ENCODE results near the gene CDHR4.
"Not testable (repeated sequence)": the region's sequence is repeated elsewhere in the genome, so short reads cannot be mapped to it uniquely, and the experiment has no call there.

Gene CDHR4

GRCh38 chr3:49803465-49804140, 3.9 kb upstream of the CDHR4 start:
- peak; percentile 63 for DNase-seq (ENCODE audit: low spot score)

- DNase-seq (ENCODE audit: low spot score), result peak; percentile 81
Observed at GRCh38 chr3:49802719-49803464, 3.2 kb upstream of the CDHR4 start, which contains the start of gene INKA1. Gene INKA1 (plus strand): TSS chr3:49803261. CDS start chr3:49803393, 132 bp downstream.

GRCh38 chr3:49801160-49801559, 1.5 kb upstream of the CDHR4 start:
- no peak for DNase-seq (ENCODE audit: low spot score)

DNA sequence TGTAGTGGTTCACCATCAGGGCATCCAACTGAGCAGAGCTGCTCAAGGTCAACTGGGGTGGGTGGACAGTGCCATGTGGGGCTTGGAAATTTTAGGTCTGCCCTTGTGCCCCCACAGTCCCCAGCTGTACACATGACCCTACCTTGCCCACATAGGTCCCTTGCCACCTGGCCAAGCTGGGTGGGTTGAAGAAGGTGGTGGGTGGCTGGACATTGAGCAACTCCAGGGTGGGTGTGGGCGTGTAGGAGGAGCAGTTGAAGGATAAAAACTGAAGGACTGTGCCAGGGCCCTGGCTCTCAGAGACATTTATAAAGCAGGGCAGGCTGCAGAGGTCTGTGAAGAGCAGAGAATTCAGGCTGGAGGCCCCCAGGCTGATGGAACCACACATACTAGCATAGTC, 568 bp downstream of the CDHR4 start:
- no peak for DNase-seq (ENCODE audit: low spot score)

GRCh38 chr3:49794926-49795905, 4.5 kb downstream of the CDHR4 start:
- DNase-seq (ENCODE audit: low spot score), result no peak

- DNase-seq (ENCODE audit: low spot score), result no peak
Observed at GRCh38 chr3:49794431-49794830, 5.2 kb downstream of the CDHR4 start.

DNA sequence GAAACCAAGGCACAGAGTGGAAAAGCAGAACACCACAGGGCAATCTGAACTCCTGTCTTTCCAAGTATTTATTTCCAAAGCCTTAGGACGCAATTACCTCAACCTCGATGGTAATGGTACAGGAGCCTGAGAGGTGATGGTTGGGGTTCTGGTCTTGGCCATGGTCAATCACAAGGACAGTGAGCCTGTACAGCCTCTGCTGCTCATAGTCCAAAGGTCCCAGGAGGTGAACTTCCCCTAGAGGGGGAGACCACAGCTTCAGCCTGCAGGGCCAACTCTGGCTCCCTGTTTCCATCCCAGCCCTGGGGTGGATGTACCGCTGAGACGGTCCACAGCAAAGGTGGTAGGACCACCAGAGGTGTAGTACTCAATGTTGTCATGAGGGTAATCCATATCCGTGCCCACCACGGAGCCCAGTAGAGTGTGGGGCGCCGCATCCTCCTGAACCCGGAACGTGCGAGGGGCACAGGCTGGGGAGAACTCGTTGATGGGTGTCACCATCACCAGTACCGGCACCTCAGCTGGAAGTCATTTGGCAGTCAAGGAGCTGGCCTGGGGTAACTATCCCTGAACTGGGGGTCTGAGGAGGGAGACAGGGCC, 6.1 kb downstream of the CDHR4 start:
- DNase-seq (ENCODE audit: low spot score), result no peak

- no peak for DNase-seq (ENCODE audit: low spot score)
Observed at GRCh38 chr3:49792371-49793150, 7.1 kb downstream of the CDHR4 start.

DNA sequence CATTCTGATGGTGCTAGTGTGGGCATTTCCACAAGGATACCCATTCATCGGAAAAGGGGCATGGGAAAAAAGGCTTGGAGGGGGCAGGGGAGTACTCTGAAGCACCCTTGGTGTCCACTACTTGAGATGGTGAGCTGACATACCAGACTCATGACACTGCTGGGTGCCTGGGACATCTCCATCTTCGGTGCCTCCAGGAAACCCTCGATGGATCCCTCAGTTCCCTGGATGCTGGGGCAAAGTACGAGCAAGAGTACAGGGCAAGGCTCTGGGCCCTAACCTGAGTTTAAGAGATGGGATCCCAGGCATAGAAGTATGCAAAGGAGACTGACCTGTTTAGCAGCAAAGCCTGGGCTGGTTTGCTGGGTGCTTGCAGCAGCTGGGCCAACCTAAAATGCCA, 8.1 kb downstream of the CDHR4 start:
- DNase-seq (ENCODE audit: low spot score), result no peak

DNA sequence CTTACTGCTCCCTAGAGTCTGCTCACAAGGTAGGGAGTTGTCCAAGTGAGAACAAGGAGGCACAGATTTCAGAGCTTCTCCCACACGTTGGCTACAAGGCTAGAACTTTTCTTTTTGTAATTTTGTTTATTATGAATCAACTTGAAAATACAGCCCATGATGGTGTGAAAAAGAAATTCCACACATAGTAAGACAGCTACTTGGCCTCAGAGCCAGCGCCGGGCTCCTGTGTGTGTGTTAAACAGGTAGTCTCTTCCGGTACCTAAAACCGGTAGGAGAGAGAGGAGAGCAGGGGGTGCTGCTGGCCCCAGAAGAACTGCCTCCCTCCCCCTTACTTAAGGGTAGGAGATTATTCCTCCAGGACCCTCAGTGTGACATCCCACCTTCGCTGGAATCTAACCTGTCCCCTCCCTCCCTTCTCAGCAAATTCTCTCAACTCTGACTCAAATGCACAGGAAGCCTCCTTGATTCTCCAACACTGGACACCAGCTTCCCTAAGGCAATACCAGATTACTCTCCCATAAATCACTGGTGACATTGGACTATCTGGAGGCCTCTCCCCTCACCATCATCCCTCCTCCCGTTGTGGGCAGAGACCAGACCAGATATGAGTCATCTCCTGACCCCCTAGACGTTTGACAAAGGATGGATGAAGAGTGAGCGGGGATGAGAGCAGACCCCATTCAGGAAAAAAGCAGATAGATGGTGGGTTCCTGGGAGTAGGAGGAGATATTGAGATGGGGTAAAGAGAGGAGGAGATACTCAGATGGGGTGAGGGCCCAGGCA, 8.9 kb downstream of the CDHR4 start:
- DNase-seq (ENCODE audit: low spot score), result no peak

- no peak for DNase-seq (ENCODE audit: low spot score)
Observed at GRCh38 chr3:49788056-49788455, 11.6 kb downstream of the CDHR4 start.

- DNase-seq (ENCODE audit: low spot score), result no peak
Observed at GRCh38 chr3:49787536-49787935, 12.1 kb downstream of the CDHR4 start.

- DNase-seq (ENCODE audit: low spot score), result no peak
Observed at GRCh38 chr3:49787182-49787464, 12.6 kb downstream of the CDHR4 start.

DNA sequence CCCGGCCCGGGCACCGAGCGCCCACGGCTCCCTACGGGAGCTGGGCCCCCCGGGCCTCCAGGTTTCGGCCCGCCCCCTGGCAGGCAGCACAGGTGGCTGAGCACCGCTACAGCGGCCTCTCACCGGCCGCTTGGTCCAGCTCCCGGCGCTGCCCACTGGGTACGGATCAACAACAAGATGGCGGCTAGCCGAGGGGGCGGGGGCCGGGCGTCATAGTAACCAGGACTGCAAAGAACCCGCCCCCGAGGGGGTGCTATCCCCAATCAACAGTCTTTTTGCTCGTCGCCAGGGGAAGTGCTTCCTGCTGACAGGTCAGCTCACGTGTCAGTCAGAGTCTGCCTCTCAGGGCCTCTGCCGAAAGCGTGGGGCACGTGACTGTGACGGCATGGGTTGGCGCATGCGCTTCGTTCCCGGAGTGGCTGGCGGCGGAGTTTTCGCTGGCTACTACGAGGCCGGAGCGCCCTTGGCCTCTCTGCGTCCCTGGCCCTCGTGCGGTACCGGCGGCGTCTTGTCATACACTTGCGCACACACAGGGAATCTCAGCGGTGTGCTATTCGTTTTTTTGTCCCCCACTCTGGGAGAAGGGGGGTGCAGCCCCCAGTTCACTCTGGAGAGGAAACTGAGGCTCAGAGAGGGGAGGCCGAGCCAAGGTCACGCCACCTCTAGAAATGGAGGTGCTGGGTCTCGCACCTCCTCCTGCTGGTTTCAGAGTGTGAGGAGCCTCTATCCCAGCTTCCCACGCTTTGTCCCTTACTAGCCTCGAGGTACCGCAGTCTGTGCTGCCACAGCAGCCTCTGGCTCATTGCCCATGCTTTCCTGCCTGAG, 13.1 kb downstream of the CDHR4 start, which contains the start of gene IP6K1:
TSS of gene IP6K1 (minus strand) at position 186 of the 825 bp plus-strand sequence. CDS start 38,502 bp downstream, outside the sequence.
- peak; percentile 98 for DNase-seq (ENCODE audit: low spot score)

- DNase-seq (ENCODE audit: low spot score), result peak; percentile 35
Observed at GRCh38 chr3:49785565-49786356, 13.9 kb downstream of the CDHR4 start.

- DNase-seq (ENCODE audit: low spot score), result not testable (repeated sequence)
Observed at GRCh38 chr3:49782277-49782676, 17.4 kb downstream of the CDHR4 start.

- no peak for DNase-seq (ENCODE audit: low spot score)
Observed at GRCh38 chr3:49781415-49782199, 18.1 kb downstream of the CDHR4 start.

GRCh38 chr3:49780975-49781365, 18.7 kb downstream of the CDHR4 start:
- not testable (repeated sequence) for DNase-seq (ENCODE audit: low spot score)
